ENCODE data around the gene TLR8.

DNA sequence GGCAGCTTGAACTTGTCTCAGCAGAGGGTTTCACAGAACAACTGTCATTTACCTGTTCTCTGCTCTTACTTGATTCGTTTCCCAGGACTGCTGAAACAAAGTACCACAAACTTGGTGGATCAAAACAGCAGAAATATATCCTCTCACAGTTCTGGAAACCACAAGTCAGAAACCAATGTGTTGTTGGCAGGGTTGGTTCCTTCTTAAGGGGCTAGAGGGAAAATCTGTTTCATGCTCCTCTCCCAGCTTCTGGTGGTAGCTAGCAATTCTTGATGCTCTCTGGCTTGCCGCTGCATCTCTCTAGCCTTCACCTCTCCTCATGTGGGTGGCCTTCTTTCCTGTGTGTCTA, 4.7 kb downstream of the TLR8 start:
- TF ChIP-seq, protein P1, sequence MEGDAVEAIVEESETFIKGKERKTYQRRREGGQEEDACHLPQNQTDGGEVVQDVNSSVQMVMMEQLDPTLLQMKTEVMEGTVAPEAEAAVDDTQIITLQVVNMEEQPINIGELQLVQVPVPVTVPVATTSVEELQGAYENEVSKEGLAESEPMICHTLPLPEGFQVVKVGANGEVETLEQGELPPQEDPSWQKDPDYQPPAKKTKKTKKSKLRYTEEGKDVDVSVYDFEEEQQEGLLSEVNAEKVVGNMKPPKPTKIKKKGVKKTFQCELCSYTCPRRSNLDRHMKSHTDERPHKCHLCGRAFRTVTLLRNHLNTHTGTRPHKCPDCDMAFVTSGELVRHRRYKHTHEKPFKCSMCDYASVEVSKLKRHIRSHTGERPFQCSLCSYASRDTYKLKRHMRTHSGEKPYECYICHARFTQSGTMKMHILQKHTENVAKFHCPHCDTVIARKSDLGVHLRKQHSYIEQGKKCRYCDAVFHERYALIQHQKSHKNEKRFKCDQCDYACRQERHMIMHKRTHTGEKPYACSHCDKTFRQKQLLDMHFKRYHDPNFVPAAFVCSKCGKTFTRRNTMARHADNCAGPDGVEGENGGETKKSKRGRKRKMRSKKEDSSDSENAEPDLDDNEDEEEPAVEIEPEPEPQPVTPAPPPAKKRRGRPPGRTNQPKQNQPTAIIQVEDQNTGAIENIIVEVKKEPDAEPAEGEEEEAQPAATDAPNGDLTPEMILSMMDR (IDR thresholded peaks at IDR 0.05) = no peak
- TF ChIP-seq POLR2A (IDR thresholded peaks at IDR 0.05) = no peak

Measured in lower leg skin (tissue), 3 donors.